ENCODE results near the gene LIPH. TPM values are rescaled to one million over a fixed set of nuclear protein-coding genes. Genes with fewer than 3 reads are reported as not detected.

Gene LIPH
- total RNA-seq, 1 donor from 2014 or later, result 14.6 TPM

DNA sequence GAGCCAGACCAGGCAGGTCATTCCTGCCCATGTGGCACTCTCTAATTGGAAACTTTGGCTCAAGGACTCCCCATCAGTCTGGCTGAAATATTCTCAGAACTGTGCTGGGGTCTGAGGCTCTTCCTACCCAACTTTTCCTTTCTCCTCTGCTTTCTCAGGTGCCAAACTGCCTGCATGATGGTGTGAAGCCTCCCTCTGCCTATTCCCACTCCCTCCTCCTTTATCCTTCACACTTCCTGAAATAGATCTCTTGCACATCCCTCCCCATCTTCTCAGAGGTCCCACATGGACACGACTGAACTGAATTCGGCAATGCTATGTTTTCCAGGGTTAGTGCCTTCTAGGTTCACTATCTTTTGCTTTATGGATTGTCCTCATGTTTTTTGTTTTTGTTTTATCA, 12.5 kb downstream of the LIPH start:
- ATAC-seq, result no peak

GRCh38 chr3:185537369-185537970, 14.9 kb downstream of the LIPH start:
- peak; percentile 100 for ATAC-seq

GRCh38 chr3:185534511-185534910, 17.9 kb downstream of the LIPH start:
- ATAC-seq, result no peak

DNA sequence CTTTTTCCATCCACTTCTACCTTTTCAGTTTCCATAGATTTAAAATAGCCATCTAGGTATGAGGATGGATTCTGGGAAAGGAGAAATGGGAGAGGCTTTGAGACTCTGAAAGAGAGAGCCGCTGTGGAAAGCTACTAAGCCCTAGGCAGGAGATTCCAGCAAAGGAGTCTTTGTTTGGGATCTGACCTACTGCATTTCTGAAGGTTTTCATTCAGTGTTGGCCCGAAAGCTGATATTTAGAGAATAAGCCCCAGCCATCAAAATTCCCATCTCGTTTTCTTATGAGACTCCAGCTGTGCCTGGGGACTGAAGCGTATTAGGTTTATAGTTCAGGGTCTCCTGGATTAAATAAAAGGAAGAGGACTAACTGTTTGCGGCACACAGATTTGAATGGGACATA, 19.5 kb downstream of the LIPH start:
- ATAC-seq, result no peak

DNA sequence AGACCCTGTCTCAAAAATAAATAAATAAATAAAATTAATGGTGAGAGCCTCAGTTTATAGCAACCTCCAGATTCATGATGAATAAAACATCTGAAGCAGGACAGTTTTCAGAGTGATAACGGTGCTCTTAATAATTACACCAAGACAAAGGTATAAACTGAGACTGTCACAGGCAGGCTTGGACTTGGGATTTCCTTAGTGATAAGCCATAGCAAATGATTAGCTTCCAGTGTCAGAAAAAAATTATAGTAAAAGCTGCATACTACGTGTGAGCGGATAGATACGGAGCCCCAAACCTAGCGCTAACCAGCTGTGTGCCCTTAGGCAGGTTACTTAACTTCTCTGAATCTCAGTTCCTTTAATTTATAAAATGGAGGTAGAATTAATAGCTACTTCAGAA, 21.5 kb downstream of the LIPH start:
- no peak for ATAC-seq

GRCh38 chr3:185528532-185528931, 23.9 kb downstream of the LIPH start:
- peak; percentile 93 for ATAC-seq

DNA sequence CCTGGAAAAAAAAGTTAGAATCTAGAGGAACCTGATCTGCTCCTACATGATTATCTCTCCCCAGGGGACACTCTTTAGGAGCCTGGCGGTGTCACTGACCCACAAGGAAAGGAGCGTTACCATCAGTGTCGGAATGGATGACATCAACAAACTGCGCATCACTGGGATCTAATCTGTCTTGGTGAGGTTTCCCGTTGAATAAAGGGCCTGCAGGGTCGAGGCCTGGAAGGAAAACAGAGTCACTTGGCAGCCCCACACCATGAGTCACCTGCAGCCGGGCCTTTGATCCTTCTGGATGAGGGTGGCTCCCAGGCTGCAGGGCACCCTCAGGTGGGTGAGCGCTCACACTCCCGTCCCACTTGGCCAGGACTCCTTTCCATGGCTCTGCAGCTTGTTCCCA, 25.0 kb downstream of the LIPH start:
- ATAC-seq, result peak; percentile 59

GRCh38 chr3:185526349-185526951, 25.9 kb downstream of the LIPH start:
- ATAC-seq, result no peak

DNA sequence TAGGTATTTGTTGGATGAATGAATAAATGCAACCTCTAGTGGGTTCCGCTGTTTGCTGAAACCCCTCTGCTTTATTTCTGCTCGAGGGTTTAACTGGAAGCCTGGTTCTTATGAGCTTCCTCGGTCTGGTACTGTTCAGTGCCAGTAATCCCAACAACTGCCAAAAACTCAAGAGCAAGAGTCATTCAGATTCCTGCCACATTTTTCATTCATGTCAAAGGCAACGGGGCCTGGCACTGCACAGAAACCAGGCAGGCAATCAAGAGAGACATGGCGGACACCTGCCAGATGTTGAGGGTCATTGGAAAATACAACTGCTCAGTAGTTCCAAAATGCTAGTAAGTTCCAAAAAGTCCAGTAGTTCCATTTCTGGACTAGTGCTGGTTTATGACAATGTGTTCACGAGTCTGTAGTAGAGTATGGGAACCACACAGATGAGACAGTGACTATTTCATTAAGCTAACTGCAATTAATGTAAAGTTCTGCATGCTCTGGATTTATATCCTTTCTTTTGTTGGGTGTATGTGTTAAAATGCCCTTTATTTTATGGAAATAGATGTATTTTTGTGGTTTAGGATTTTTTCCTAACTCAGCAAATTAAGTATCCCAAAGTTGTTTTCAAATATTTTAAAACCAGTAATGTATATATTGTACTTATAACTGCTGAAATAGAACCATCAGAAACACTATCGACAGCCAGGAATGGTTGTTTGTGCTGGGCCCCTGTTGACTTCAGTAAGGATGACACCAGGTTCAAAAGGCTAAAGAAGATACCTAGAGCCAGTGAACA, 30.8 kb downstream of the LIPH start:
- ATAC-seq, result no peak

DNA sequence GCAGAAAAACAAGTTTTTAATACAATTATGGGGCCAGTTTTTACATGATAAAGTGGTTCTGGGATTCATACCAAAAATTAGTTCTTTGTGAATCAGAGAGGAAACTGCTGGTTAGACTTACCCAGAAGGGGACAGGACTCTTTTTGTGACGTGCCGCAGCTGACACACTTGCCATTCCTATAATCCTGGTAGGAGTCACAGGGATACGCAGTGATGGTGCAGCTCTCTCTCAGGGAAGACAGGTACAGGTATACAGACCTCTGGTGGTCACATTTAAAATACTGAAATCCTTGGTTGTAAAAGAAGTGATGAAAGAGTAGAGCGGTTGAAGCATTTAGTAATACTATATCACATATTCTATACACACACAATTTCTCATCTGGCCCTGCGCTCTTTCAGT, 33.4 kb downstream of the LIPH start:
- ATAC-seq, result peak; percentile 78

- ATAC-seq, result no peak
Observed at GRCh38 chr3:185517387-185518130, 34.8 kb downstream of the LIPH start.

- ATAC-seq, result no peak
Observed at GRCh38 chr3:185511711-185512110, 40.7 kb downstream of the LIPH start.

- no peak for ATAC-seq
Observed at GRCh38 chr3:185508335-185508991, 43.9 kb downstream of the LIPH start.

DNA sequence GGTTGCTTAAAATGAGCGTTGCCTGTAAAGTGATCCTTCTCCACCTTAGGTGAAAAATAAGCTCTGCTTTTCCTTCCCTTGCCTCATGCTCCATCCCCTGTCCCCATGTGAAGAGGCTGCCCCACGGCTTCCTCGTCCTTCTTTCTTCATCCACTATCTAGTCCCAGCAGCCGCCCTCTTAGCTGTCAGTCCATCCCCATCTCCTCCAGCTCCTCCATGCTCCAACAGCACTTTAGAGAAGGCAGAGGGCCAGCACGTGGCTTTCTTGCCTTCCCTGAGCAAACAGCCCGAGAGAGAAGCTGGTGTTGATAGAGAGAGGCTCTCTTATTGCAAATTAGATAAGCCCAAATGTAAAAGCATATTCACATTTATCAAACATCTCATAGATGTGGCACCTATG, 44.5 kb downstream of the LIPH start:
- no peak for ATAC-seq

DNA sequence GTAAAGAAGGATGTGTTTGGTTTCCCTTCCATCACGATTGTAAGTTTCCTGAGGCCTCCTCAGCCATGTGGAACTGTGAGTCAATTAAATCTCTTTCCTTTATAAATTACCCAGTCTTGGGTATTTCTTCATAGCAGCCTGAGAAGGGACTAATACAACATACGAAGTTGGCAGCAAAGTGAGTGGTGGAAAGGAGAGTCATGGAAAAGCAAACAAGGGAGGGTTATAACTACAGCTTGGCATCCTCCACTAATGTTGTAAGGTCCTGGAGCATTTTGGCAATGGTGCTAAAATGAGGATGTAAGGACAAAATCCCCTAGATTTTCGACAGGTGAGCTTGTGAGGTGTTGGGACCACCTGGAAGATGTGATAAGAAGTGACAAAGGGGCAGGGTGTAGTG, 47.8 kb downstream of the LIPH start:
- peak; percentile 77 for ATAC-seq

DNA sequence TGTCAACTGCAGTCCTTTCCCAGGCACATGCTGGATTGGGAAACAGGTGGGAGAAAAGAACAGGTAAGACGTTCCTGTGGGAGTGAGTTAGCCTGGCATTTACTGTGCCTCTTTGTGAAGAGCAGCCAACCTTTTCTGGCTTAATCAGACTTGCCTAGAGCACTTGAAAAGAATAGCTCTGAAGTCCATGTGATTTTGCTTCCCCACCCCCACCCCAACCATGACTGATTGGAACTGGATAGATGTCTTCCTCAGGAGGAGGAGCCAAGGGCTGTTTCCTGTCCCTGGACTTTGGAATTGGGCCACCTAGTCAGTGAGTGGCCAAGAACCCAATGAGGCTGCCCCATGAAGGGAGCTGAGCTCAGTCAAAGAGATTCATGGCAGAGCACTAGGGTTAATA, 48.9 kb downstream of the LIPH start:
- ATAC-seq, result peak; percentile 44

DNA sequence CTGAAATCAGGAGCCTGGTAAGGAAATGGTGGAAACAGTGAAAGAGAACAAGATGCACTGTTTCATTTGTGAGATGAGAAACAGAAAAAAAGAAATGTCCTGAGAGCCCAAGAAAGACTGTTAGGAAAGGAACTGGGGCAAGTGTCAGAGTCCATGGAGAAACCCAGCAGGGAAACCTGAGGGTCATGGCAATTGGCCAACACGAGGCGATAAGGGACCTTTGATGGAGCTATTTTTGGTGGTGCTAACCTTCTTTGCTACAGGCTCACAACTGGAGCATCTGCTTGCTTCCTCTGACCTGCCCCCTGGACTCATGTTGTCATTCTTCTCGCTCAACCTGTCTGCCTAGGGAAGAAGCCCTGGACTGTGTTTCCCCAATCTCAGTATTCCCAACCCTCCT, 49.4 kb downstream of the LIPH start:
- no peak for ATAC-seq

GRCh38 chr3:185498503-185499396, 53.6 kb downstream of the LIPH start, which contains the start of gene TMEM41A:
Gene TMEM41A (minus strand): TSS chr3:185499035. CDS start chr3:185498961, 74 bp downstream.
- ATAC-seq, result peak; percentile 97

- ATAC-seq, result peak; percentile 18
Observed at GRCh38 chr3:185490241-185490640, 62.1 kb downstream of the LIPH start.

GRCh38 chr3:185489462-185489861, 62.9 kb downstream of the LIPH start:
- no peak for ATAC-seq

DNA sequence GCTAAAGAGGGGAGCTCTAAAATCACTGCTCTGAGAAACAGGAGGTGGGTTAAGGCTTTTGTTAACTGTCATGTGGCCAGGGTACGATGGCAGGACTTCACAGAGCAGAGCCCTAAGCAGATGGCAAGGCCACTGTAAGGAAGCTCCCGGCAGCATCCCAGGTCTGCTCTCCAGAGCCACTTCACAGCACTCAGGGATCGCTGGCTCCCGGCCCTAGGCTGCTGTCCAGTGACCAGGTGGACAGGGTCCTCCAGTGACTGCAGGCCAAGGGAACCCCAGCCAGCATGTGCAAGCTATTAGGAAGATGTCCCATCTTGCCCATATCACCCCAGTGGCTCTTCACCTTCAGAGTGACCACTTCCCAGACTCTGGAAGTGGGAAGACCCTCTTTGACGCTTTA, 63.9 kb downstream of the LIPH start:
- no peak for ATAC-seq

- ATAC-seq, result no peak
Observed at GRCh38 chr3:185486394-185486793, 66.0 kb downstream of the LIPH start.
